Natural killer cell treated with Interleukin-12 subunit alpha and Interleukin-12 subunit beta and Interleukin-15 and Interleukin-18, amount 100 ng/mL, for 72 hours (primary cell): Measurements from ENCODE around the gene B3GNT9. TPM values are rescaled to one million over a fixed set of nuclear protein-coding genes. Genes with fewer than 3 reads are reported as not detected.

Source experiments
- ATAC-seq, 2 donors: fragments of 150-1000 bp; cut with Tn5 transposase in 1 of 2; sonication (Bioruptor Pico), chemical (Tn5 transposase) in 1 of 2; 2 replicates each; pipeline ENCODE4 v1.10.0; 2021
- DNase-seq: peaks from one replicate; pipeline ENCODE4 v3.0.0; 2022; ENCODE audit warnings: low spot score
- H3K27ac Mint-ChIP-seq, 2 donors: 1 replicate in 1 of 2; 2 replicates in 1 of 2; pipeline ENCODE4 v1.8.0; 2022; ENCODE audit warnings: mixed read lengths in 2 of 2, mild to moderate bottlenecking in 1 of 2, moderate library complexity in 1 of 2
- H3K27me3 Mint-ChIP-seq, 2 donors: 1 replicate in 1 of 2; 2 replicates in 1 of 2; pipeline ENCODE4 v1.8.0; 2022; ENCODE audit warnings: mixed read lengths in 2 of 2
- H3K36me3 Mint-ChIP-seq: one replicate; pipeline ENCODE4 v1.8.0; 2022; ENCODE audit warnings: mixed read lengths
- H3K4me1 Mint-ChIP-seq, 2 donors: 1 replicate in 1 of 2; 2 replicates in 1 of 2; pipeline ENCODE4 v1.8.0; 2022; ENCODE audit warnings: low read depth in 2 of 2, mixed read lengths in 2 of 2, mild to moderate bottlenecking in 1 of 2
- H3K4me3 Mint-ChIP-seq: one replicate; pipeline ENCODE4 v1.8.0; 2022; ENCODE audit warnings: mixed read lengths
- H3K9me3 Mint-ChIP-seq: 2 replicates; pipeline ENCODE4 v1.8.0; 2022; ENCODE audit warnings: mixed read lengths
- total RNA-seq, 2 donors: library from RNA; stranded (reverse); gene quantifications; one replicate each; pipeline ENCODE4 v1.2.3, GENCODE V29; 2022

B3GNT9 gene
- total RNA-seq, 2 donors from 2014 or later, result 3.3 to 3.8 TPM

GRCh38 chr16:67101311-67102082 is 49.3 kb downstream of the B3GNT9 start:
- no peaks in the 10 kb centered on the region for H3K9me3 Mint-ChIP-seq
- H3K4me1 Mint-ChIP-seq, result no peaks in the 10 kb centered on the region
- H3K27me3 Mint-ChIP-seq, result no peaks in the 10 kb centered on the region
- ATAC-seq (peak in 1 of 2 donors; percentile 69), DNase-seq (no peak)
- H3K27ac Mint-ChIP-seq, result peak overlapping the region; percentile 13 to 23
- H3K4me3 Mint-ChIP-seq, result no peak overlapping the region
- H3K36me3 Mint-ChIP-seq, result peaks cover 4% of the 10 kb centered on the region

GRCh38 chr16:67100569-67101310 is 50.1 kb downstream of the B3GNT9 start:
- no peak for DNase-seq
- no peak for ATAC-seq
- peaks cover 4% of the 10 kb centered on the region for H3K36me3 Mint-ChIP-seq
- no peaks in the 10 kb centered on the region for H3K27me3 Mint-ChIP-seq
- H3K4me3 Mint-ChIP-seq, result no peak overlapping the region
- H3K4me1 Mint-ChIP-seq, result no peaks in the 10 kb centered on the region
- H3K9me3 Mint-ChIP-seq, result no peaks in the 10 kb centered on the region
- peak overlapping the region; percentile 13 to 23 for H3K27ac Mint-ChIP-seq

- no peak for ATAC-seq
- no peak overlapping the region for H3K4me3 Mint-ChIP-seq
- H3K27me3 Mint-ChIP-seq, result no peaks in the 10 kb centered on the region
- H3K27ac Mint-ChIP-seq, result no peak overlapping the region
- DNase-seq, result no peak
- no peaks in the 10 kb centered on the region for H3K4me1 Mint-ChIP-seq
- peaks cover 4% of the 10 kb centered on the region for H3K36me3 Mint-ChIP-seq
- H3K9me3 Mint-ChIP-seq, result no peaks in the 10 kb centered on the region
Observed at GRCh38 chr16:67098599-67098998, 52.2 kb downstream of the B3GNT9 start.

Other genes starting within 250 kb of the B3GNT9 start
- gene CDH16, start 232.1 kb downstream of the B3GNT9 start, total RNA-seq, result not detected
- gene RRAD, start 225.5 kb downstream of the B3GNT9 start, total RNA-seq, result 10 to 100 TPM in 1 of 2 donors, 1 to 10 TPM in 1; 2.3 to 12.8 TPM
- 100 to 1,000 TPM; 147 to 153 TPM for gene CIAO2B, start 216.6 kb downstream of the B3GNT9 start, total RNA-seq
- gene CES2, start 215.5 kb downstream of the B3GNT9 start, total RNA-seq, result 10 to 100 TPM; 27.7 to 36.7 TPM
- 1 to 10 TPM in 1 of 2 donors, not detected in 1; 1.6 TPM for gene CES3, start 189.7 kb downstream of the B3GNT9 start, total RNA-seq
- 1 to 10 TPM; 6.5 to 8.2 TPM for gene CES4A, start 162.4 kb downstream of the B3GNT9 start, total RNA-seq
- gene CBFB, start 121.8 kb downstream of the B3GNT9 start, total RNA-seq, result 100 to 1,000 TPM; 128 to 161 TPM
- 10 to 100 TPM; 14.3 to 26.7 TPM for gene PHAF1, start 41.1 kb downstream of the B3GNT9 start, total RNA-seq
- 10 to 100 TPM; 38.5 to 51.2 TPM for gene TRADD, start 8.9 kb upstream of the B3GNT9 start, total RNA-seq
- gene FBXL8, start 9.0 kb upstream of the B3GNT9 start, total RNA-seq, result 10 to 100 TPM; 15.3 to 16.8 TPM
- 10 to 100 TPM; 17.2 to 19.4 TPM for gene HSF4, start 13.7 kb upstream of the B3GNT9 start, total RNA-seq
- gene NOL3, start 19.5 kb upstream of the B3GNT9 start, total RNA-seq, result 10 to 100 TPM; 10.5 to 20.1 TPM
- 10 to 100 TPM; 33.2 to 33.8 TPM for gene MATCAP1, start 33.0 kb upstream of the B3GNT9 start, total RNA-seq
- under 1 TPM in 1 of 2 donors, not detected in 1; 0.38 TPM for gene EXOC3L1, start 39.1 kb upstream of the B3GNT9 start, total RNA-seq
- 100 to 1,000 TPM; 110 to 188 TPM for gene E2F4, start 41.2 kb upstream of the B3GNT9 start, total RNA-seq
- gene ELMO3, start 48.1 kb upstream of the B3GNT9 start, total RNA-seq, result 10 to 100 TPM in 1 of 2 donors, 1 to 10 TPM in 1; 3.6 to 13.9 TPM
- gene TMEM208, start 76.1 kb upstream of the B3GNT9 start, total RNA-seq, result 10 to 100 TPM; 55.1 to 56.1 TPM
- 100 to 1,000 TPM; 156 to 160 TPM for gene FHOD1, start 96.5 kb upstream of the B3GNT9 start, total RNA-seq
- gene SLC9A5, start 98.0 kb upstream of the B3GNT9 start, total RNA-seq, result 1 to 10 TPM; 1.4 to 5.9 TPM
- gene PLEKHG4, start 128.5 kb upstream of the B3GNT9 start, total RNA-seq, result 1 to 10 TPM; 5.8 to 8.7 TPM
- under 1 TPM in 1 of 2 donors, not detected in 1; 0.67 TPM for gene KCTD19, start 175.7 kb upstream of the B3GNT9 start, total RNA-seq
- gene LRRC36, start 175.8 kb upstream of the B3GNT9 start, total RNA-seq, result under 1 TPM in 1 of 2 donors, not detected in 1; 0.61 TPM
- gene TPPP3, start 242.5 kb upstream of the B3GNT9 start, total RNA-seq, result under 1 TPM in 1 of 2 donors, not detected in 1; 0.31 TPM